Measurements from ENCODE around the gene TKT. TPM values are rescaled to one million over a fixed set of nuclear protein-coding genes. Genes with fewer than 3 reads are reported as not detected.

The TKT gene
- total RNA-seq, 1 experiment from 2014 or later, result 446 TPM

- peaks cover 39% of the 10 kb centered on the region for H3K36me3 Mint-ChIP-seq (ENCODE audit: insufficient read depth, unreplicated experiment)
- no peak for TF ChIP-seq CTCF (IDR thresholded peaks at IDR 0.05; ENCODE audit: unreplicated experiment)
- H3K27me3 Mint-ChIP-seq (ENCODE audit: unreplicated experiment), result no peaks in the 10 kb centered on the region
- BruUV-seq (replicated peaks), result no TSS peak
- H3K27ac Mint-ChIP-seq (ENCODE audit: unreplicated experiment), result no peak overlapping the region
- intact Hi-C loops (cut with micrococcal nuclease; ENCODE audit: unreplicated experiment), result no loop called here
- H3K4me1 Mint-ChIP-seq (ENCODE audit: low read depth, unreplicated experiment), result no peaks in the 10 kb centered on the region
- no peaks in the 10 kb centered on the region for H3K9me3 Mint-ChIP-seq (ENCODE audit: low read depth, unreplicated experiment)
- no peak overlapping the region for H3K4me3 Mint-ChIP-seq (ENCODE audit: low read depth, unreplicated experiment)
- no peak for DNase-seq
- CTCF ChIA-PET, result no interaction called here
Observed at GRCh38 chr3:53216723-53217122, 39.1 kb downstream of the TKT start.

DNA sequence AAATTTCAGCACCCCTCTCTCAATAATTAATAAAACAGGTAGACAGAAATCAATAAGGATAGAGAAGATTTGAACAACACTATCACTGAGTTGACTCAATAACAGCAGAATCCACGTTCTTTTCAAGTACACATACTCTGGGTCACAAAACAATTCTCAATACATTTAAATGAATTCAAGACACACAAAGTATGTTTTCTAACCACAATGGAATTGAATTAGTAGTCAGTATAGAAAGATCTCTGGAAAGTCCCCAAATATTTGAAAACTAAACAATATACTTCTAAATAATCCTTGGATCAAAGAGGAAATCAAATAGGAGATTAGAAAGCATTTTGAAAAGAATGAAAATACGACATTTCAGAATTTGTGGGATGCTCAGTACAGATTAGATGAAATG lies 40.0 kb downstream of the TKT start:
- no peak for DNase-seq
- no peaks in the 10 kb centered on the region for H3K4me1 Mint-ChIP-seq (ENCODE audit: low read depth, unreplicated experiment)
- TF ChIP-seq CTCF (IDR thresholded peaks at IDR 0.05; ENCODE audit: unreplicated experiment), result no peak
- H3K36me3 Mint-ChIP-seq (ENCODE audit: insufficient read depth, unreplicated experiment), result peaks cover 31% of the 10 kb centered on the region
- H3K27ac Mint-ChIP-seq (ENCODE audit: unreplicated experiment), result no peak overlapping the region
- intact Hi-C loops (cut with micrococcal nuclease; ENCODE audit: unreplicated experiment), result no loop called here
- no peak overlapping the region for H3K4me3 Mint-ChIP-seq (ENCODE audit: low read depth, unreplicated experiment)
- H3K27me3 Mint-ChIP-seq (ENCODE audit: unreplicated experiment), result no peaks in the 10 kb centered on the region
- H3K9me3 Mint-ChIP-seq (ENCODE audit: low read depth, unreplicated experiment), result no peaks in the 10 kb centered on the region
- CTCF ChIA-PET, result no interaction called here
- BruUV-seq (replicated peaks), result no TSS peak

- Mint-ChIP-seq H3K27me3 (ENCODE audit: unreplicated experiment) (no peaks in the 10 kb centered on the region), H3K9me3 (ENCODE audit: low read depth, unreplicated experiment) (no peaks in the 10 kb centered on the region), H3K4me3 (ENCODE audit: low read depth, unreplicated experiment) (no peak overlapping the region), H3K27ac (ENCODE audit: unreplicated experiment) (no peak overlapping the region), H3K36me3 (ENCODE audit: insufficient read depth, unreplicated experiment) (peaks cover 10% of the 10 kb centered on the region), H3K4me1 (ENCODE audit: low read depth, unreplicated experiment) (no peaks in the 10 kb centered on the region)
- TF ChIP-seq CTCF (IDR thresholded peaks at IDR 0.05; ENCODE audit: unreplicated experiment), result no peak
- CTCF ChIA-PET, result no interaction called here
- no peak for DNase-seq
- BruUV-seq (replicated peaks), result no TSS peak
- intact Hi-C loops (cut with micrococcal nuclease; ENCODE audit: unreplicated experiment), result no loop called here
Observed at GRCh38 chr3:53213276-53213675, 42.5 kb downstream of the TKT start.

DNA sequence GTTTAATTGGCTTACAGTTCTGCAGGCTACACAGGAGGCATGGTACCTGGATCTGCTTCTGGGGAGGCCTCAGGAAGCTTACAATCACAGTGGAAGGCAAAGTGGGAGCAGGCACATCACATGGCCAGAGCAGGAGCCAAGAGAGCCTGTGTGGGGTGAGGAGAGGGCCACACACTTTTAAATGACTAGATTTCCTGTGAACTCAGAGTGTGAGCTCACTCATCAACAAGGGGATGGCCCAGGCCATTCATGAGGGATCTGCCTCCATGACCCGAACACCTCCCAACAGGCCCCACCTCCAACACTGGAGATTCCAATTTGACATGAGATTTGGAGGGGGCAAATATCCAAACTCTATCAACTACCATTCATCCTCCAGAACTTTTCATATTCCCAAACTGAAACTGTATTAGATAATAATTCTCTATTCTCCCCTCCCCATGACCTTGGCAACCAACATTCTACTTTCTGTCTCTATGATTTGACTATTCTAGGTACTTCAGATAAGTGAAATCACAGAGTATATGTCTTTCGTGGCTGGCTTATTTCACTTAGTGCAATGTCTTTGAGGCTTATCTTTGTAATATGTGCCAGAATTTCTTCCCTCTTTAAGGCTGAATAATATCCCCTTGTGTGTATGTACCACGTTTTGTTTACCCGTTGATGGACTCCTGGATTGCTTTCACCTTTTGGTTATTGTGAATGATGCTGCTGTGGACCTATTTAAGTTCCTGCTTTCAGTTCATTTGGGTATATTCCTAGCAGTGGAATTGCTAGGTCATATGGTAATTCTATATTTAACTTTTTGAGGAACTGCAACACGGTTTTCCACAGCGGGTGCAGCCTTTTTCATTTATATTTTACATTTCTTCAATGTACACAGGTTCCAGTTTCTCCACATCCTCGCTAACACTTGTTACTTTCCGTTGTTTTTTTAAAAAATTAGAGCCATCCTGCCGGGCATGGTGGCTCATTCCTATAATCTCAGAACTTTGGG lies 43.8 kb downstream of the TKT start:
- H3K27ac Mint-ChIP-seq (ENCODE audit: unreplicated experiment), result no peak overlapping the region
- H3K36me3 Mint-ChIP-seq (ENCODE audit: insufficient read depth, unreplicated experiment), result peaks cover under 1% of the 10 kb centered on the region
- no peaks in the 10 kb centered on the region for H3K9me3 Mint-ChIP-seq (ENCODE audit: low read depth, unreplicated experiment)
- DNase-seq, result no peak
- TF ChIP-seq CTCF (IDR thresholded peaks at IDR 0.05; ENCODE audit: unreplicated experiment), result no peak
- no TSS peak for BruUV-seq (replicated peaks)
- H3K4me1 Mint-ChIP-seq (ENCODE audit: low read depth, unreplicated experiment), result no peaks in the 10 kb centered on the region
- CTCF ChIA-PET, result no interaction called here
- no peaks in the 10 kb centered on the region for H3K27me3 Mint-ChIP-seq (ENCODE audit: unreplicated experiment)
- intact Hi-C loops (cut with micrococcal nuclease; ENCODE audit: unreplicated experiment), result no loop called here
- H3K4me3 Mint-ChIP-seq (ENCODE audit: low read depth, unreplicated experiment), result no peak overlapping the region
